Iris pigment epithelial cell (primary cell): ENCODE data around the gene DOK5.
"Not testable (repeated sequence)": the region's sequence is repeated elsewhere in the genome, so short reads cannot be mapped to it uniquely, and the experiment has no call there.

Experiments
- DNase-seq: peaks from one replicate; pipeline ENCODE4 v3.0.0-alpha.2; 2011; ENCODE audit warnings: low read depth

DOK5 gene

DNA sequence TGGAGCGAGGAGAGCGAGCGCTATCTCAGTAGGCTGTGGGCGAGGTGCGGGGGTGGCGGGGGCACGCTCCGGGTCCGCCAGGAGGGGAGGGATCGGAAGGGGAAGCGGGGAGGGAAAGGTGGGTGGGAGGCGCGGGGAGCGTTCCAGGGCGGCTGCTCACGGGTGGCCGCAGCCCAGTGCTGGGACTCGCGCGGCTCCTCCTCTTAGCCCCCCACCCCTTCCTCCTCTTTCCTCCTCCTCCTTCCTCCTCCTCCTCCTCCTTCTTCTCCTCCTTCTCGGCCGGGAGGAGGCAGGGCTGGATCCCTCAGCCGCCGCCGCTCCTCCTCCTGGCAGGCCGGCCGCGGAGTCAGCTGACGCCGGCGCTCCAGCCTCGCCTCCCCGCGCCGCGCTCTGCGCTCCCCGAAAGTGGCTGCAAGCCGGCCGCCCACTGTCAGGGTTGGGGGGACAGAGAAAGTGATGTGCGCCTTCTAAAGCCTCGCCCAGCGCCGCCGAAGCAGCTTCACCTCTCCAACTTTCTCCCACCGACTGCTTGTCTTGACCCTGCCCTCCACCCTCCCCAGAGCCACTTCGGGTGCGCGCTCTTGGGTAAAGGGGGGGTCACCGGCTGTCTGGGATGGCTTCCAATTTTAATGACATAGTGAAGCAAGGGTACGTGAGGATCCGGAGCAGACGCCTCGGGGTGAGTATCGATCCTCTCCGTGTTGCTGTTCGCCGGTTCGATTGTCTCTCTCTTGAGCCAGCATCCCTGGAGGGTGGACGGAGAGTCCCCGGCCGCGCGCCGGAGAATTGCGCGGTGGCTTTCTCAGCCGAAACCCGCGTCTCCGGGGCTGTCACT is at the start of gene DOK5:
Gene DOK5, plus strand, starts transcription at position 260 of the 835 bp plus-strand sequence. Its CDS starts 354 bp downstream, at position 614.
- peak; percentile 9 for DNase-seq

DNA sequence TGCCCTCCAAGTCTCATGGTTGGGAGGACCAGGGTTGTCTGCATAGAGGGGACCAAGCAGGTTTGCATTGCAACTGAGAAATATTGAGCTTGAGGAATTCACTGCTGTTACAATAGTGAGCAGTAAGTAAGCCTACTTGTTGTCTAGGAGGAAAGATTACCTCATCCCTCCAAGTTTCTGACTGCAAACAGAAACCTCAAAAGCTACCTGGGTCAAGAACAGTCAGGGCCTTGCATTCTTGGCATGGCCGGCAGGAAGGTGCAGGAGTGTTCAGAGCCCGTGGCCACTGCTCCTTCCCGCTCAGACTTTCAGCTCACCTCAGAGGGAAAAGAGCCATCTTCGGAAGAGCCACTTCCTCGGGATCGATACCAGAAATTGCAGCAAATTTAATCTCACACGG is 46.0 kb upstream of the DOK5 start:
- no peak for DNase-seq

DNA sequence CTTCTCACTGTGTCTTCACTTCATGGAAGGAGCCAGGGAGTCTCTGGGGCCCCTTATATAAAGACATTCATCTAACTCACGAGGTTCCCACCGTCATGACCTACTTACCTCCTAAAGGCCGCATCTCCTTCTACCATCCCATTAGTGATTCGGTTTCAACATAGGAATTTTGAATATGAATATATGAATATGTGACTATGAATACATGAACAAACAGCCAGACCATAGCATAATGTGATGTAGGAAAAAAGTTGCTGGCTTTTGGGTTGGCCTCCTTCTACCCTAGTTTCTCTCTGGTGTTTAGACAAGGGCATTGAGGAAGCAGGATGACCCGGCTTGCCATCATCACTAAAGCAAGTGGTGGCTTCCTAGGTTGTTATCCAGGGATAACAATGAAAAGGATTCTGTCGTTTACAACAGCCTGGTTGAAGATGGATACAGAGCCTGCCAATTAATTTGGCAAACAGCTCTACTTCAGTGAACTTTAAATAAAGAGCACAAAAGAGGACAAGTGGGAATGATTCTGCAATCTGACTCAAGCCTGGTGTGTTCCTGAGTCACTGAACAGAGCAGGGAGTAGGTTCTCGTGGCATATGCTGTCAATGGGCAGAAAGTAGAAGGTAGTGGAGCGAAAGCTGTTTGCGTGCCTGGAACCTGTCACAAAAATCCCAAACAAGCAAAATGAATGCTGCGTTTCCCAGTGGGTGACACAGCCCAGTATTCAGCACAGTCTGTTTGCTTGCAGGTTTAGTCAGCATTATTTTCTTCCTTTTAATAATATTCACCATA is 44.0 kb upstream of the DOK5 start:
- no peak for DNase-seq

DNA sequence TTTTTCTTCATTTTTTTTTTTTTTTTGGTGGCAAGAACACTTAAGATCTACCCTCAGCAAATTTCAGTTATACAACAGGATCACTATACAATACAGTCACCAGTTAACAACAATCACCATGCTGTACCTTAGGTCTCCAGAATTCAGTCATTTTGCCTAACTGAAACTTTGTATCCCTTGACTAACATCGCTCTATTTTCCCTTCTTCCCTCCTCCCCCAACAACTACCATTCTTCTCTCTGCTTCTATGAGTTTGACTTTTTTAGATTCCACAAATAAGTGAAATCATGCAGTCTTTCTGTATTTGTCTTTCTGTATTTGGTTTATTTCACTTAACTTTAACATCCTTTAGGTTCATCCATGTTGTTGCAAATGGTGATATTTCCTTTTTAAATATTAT is 42.4 kb upstream of the DOK5 start:
- no peak for DNase-seq

DNA sequence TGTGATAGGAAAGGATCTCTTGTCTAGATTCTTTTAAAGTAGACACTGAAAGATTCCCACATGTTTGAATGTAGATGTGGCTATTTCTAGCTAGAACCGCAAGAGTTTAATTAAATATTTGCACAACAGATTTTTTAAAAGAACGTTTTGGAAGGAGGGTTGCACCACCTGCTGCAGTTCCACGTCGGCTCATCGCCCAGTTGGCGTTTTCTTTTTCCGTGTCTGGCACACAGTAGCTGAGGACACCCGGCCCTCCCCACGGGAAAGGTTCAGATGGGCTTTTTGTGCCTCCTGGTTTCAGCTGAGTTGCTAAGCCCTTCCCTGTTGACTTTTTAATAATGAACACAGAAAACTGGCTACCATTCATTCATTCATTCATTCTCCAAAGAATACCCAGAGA is 41.8 kb upstream of the DOK5 start:
- no peak for DNase-seq

DNA sequence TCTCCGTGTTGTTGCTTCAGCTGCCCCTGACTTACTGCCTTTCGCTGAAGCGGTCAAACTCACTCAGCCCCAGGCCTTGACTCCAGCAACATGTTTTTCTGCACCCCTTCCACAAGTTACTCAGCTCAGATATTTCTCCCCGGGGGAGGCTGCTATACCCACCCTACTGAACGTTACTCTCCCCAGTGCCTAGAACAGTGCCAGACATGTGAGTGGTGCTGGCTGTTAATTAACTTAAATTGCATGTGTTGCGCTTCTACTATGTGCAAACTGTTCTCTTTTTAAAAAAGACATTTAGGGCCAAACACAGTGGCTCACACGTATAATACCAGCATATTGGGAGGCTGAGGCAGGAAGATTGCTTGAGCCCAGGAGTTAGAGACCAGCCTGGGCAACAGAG is 41.2 kb upstream of the DOK5 start:
- no peak for DNase-seq

DNA sequence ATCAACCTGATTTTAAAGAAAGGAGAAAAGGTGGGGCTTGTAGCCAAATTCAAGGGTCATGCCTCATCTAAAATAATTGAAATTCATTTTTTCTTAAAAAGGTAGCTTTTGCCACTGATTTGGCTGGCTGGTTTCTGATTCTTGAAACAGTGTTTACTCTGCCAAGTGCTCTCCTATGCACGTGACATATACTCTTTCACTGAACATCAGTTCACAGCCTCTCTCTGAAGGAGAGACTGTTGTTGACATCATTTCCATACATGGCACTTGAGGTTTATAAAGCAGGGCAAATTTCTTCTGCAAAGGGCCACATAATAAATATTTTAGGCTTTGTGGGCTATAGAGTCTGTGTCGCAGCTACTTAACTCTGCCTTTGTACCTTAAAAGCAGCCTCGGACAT is 40.4 kb upstream of the DOK5 start:
- no peak for DNase-seq

DNA sequence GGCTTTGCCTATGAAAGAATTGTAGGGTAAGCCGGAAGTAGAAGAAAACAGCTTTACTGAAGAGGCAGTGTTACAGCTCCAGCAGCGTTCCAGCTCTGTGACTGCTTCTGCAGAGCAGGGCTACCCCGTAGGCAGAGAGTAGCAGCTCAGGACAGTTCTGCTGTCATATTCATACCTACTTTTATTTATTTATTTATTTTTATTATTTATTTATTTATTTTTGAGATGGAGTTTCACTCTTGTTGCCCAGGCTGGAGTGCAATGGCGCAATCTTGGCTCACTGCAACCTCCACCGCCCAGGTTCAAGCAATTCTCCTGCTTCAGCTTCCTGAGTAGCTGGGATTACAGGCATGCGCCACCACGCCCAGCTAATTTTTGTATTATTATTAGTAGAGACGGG is 39.0 kb upstream of the DOK5 start:
- not testable (repeated sequence) for DNase-seq

DNA sequence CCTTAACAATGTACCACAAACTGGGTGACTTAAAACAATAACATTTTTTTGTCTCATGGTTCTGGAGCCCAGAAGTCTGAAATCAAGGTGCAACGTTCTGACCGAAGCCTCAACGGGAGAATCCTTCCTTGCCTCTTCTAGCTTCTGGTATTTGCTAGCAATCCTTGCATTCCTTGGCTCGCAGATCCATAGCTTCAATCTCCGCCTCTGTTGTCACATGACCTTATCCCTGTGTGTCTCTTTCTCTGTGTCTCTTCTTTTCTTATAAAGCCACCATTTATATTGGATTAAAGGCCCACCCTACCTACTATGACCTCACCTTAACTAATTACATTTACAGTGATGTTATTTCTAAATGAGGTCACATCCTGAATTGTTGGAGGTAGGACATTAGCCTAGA is 37.2 kb upstream of the DOK5 start:
- no peak for DNase-seq

DNA sequence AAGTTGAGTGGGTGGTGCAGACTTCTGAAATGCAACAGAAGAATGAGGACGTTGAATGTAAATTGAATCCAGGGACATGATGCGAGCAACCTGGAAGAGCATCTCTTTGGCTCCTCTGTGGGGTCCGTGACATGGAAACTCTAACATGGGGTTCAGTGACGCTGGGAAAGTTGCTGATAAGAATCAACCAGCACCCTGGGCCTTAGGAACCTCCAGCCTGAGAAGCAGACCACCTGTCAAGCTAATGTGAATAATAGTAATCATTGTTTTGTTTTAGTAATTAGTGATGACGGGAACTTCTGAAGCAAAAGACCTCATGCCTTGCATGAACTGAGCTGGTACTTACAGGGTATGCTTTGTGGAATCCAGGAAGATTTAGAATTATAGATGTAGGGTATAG is 25.2 kb upstream of the DOK5 start:
- no peak for DNase-seq

DNA sequence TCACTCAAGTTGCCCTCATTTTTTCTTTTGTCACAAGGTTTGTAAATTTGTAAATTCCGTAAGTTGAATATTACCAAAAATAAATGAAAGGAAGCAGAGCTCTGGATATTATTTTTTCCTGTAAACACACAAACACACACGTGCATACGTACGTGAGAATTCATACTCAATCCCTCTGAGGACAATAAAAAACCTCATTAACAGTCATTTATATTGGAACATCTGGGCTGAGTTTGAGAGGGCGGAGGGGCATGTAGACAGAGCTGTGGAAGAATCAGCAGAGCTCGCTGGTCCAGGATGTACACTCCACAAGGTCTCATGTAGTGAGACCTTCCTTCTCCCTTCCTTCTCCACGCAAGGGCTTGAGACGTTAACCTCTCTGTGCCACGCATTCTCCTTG is 24.2 kb upstream of the DOK5 start:
- no peak for DNase-seq

DNA sequence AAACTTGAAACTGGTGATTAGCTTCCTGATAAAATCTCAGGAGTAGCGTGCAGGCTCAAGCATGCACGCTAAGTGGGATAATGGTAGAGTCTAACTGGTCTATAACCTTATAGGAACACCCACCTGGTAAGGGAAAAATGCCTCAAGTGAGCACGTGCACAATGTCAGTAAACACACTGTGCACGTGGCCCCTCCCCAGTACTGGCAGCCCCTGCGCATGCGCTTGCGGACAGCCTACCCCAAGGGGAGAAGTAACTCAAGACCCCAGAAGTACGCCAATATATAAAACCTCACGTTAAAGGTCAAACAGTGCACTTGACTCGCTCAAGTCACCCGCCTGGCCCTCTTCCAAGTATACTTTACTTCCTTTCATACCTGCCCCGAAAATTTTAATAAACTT is 23.1 kb upstream of the DOK5 start:
- DNase-seq: no peak

DNA sequence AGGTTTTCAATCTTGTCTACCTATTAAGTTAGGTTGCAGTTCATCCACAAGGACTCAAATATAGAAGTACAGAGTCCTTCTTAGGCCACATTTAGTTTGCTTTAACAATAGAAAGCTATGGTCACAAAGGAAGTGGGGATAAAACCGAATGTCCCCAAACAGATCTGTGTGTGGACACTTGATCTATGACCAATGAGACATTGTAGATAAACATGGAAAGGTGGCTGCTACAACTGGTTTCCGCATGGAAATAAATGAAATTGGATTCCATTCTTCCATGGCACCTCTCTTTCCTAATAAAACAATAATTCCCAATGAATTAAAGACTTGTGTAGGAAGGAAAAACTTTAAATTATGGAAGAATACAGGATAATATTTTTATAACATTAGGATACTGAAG is 20.4 kb upstream of the DOK5 start:
- DNase-seq: no peak

DNA sequence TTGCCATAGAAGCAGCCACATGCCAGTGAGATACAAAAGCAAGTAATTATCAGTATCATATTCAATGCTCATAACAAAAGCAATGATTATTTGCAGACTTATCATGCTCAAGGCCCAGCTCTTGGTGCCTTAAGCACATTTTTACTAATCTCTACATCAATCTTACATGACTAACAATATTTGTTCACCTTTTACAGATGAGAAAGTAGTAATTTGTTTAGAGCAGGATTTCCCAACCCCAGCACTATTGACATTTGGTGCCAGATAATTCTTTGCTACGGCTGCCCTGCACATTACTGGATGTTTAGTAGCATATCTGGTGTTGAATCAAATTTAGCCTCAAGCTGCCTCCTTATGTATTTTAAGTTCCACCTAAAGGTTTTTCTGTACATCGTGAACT is 19.0 kb upstream of the DOK5 start:
- no peak for DNase-seq

DNA sequence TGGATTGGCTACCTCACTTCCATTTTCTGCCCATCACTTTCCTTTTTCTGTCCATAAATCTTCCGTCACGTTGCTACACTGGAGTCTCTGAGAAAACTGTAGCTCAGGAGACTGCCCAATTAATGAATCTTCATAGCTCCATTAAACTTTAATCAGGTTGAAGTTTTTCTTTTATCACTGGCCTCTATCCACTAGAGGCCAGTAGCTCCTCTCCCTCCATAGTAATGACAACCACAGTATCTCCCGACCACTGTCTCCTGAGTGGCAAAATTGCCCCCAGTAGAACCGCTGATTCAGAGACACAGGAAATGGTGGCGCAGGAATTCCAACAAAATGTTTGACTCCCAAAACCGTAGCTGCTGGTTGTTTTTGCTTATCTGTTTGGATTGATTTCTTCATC is 18.4 kb upstream of the DOK5 start:
- DNase-seq: no peak

DNA sequence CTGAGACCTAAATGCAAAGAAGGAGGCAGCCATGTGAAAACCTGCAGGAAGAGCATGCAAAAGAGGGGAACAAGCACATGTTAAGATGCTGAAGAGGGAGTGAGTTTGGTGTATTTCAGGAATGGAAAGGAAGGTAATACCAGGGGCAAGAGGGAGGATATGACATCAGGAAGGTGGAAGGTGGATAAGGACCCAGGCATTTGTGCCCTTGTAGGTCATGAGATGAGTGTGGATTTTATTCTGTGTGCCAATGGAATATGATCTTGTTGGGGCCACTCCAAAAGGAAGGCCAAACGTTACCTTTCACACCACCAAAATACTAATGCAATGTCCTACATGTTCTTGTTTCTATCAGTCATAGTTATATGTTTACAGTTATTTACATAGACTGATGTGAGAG is 17.2 kb upstream of the DOK5 start:
- DNase-seq: no peak

DNA sequence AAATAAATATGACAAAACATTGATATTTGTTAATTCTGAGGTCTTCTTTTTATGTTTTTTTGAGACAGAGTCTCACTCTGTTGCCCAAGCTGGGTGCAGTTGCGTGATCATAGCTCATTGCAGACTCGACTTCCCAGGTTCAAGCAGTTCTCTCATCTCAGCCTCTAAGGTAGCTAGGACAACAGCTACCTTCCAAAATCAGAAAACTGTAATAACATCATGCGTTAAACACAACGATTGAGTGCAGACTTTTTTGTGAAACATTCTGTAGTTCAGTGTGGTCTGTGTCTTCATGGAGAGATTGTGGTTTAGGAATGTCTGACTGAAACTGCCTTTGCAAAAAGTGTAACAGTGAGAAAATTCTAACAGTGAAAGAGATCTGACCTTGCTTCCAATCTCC is 16.1 kb upstream of the DOK5 start:
- no peak for DNase-seq

DNA sequence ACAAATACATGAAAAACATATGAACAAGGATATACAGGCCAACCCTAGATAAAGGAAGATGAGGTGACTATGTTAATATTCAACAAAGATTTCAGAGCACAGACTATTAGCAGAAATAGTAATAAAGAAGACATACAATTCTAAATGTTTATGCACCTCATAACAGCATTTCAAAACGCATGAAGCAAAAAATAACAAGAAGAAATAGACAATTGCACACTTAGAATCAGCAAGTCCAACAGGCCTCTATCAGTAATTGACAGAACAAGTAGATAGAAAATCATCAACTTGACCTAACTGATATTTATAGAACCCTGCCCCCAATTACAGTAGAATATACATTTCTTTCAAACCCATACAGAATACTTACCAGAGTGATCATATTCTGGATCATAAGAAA is 11.4 kb upstream of the DOK5 start:
- DNase-seq: no peak

DNA sequence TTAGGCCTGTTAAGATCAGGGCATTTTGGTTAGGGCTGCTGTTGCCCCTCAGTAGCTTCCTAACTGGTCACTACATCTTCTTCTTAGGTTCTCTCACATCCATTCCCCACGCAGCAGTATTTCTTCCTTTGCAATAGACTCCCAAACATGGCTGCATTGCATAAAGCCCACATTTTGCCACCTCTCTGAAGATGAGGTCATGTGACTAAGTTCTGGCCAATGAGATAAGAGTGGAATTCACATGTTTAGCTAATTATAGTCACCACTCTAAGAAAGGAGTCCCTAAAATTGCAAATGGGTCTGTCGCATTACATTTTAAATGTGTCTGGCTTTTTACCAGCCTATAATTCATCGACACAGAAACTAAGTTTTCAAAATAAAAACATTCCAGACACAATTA is 9.3 kb upstream of the DOK5 start:
- DNase-seq: no peak

DNA sequence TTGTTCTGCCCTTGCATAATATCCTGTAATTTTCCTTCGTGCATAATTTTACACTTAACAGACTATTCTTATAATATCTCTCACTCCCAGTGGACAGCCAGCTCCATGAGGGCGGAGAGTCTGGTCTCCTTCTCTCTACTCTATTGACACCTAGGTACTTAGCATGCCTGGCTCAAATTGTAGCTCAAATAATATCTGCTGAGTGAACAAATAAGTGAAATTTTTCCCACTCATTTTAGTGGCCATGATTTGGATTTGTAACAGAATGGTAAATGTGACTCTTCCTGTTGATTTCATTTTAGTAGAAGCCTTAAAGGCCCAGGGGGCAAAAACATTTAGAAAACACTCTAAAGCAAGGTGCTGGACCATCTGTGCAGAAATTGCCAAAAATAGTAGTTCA is 7.8 kb upstream of the DOK5 start:
- no peak for DNase-seq

DNA sequence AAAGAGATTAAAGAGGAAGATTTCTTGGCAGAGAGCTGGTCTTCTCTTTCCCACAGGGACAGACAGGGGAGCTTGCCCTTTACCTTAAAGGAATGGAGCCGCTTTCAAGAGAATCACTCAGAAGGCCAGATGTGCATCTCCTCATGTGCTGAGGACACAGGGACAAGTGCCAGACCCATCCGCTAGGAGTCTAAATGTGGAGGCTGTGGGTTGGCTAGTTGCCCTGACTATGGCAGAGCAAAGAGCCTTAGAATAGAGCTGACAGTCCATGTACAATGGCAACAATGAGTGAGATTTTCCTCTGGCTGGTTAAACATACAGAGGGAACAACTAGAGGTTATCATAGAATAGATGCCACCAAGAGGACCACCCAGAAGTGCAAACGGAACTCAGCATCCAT is 7.3 kb upstream of the DOK5 start:
- DNase-seq: no peak

DNA sequence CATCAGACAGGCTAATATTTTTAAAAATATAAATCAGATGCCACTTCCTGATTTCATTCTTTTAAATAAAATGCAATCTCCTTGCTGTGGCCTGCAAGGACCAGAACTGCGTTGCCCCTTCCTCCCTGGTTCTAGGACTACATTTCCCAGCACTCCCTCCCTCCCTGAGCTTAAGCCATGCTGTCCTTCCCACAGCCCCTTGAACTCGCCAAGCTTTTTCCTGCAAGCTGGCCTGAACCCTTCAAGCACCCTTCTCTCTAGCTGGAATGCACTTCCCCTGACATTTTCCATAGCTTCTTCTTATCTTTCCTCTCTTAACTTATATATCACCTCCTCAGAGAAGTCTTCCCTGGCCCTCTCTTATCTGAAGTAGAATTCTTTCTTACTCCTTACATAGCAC is 6.1 kb upstream of the DOK5 start:
- no peak for DNase-seq

DNA sequence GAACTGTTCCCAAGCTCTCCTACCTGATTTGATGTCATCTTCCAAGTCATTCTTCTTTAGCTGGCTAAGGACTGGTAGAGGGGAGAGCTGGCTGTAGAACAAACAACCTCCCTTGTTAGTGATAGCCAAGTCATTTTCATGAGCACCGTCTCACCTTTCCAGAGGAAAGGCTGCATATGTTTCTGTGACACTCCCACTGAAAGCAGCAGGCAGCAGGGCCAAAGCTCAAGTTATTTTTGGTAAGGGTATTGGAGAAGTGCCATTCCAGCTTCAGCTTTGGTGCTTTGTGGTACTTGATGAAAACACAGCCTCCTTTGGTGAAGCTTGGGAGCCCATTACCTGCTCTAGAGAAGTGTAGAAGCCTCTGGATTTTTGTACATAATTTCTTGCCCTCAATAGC is 5.4 kb upstream of the DOK5 start:
- no peak for DNase-seq

DNA sequence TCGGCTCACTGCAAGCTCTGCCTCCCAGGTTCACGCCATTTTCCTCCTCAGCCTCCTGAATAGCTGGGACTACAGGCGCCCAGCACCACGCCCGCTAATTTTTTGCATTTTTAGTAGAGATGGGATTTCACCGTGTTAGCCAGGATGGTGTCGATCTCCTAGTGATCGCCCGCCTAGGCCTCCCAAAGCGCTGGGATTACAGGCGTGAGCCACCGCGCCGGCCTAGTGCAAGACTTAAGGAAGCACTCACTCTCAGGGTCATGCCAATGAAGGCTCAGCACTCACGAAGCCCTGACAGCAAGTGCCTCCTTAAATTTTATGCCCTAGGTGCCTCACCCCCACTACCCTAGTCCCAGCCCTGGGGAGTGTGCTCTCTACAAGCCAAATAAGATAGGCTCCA is 4.7 kb upstream of the DOK5 start:
- DNase-seq: no peak
